ENCODE measurements around the gene GRAMD1A.

DNA sequence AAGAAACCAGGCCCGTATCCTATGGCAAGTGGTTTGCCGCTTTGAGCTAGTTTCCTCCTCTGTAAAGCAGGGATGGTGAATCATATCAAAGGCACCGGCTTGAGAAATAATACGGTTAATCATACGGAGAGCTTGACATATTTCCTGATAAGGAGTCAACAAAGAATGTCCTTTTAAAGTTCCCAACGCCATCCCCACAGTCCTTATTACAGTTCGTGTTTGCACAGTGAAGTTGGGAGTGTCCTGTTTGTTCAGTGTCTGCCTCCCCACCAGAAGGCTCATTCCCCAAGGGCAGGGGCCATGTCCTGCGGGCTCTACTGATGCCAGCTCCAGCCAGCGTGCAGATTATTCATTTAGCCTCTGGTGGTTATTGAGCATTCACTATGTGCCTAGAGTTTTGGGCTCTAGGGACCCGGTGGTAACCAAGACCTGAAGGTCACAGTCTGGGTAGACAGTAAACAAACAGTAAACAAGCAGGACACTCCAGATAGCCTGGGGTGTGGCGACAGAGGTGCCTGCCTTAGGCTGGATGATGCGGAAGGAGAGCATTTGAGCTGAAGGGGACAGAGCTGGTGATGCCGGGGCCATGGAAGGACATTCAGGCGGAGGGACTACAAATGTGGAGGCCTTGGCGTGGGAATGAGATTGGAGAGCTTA is 6.3 kb downstream of the GRAMD1A start:
- TF ChIP-seq, protein P1, sequence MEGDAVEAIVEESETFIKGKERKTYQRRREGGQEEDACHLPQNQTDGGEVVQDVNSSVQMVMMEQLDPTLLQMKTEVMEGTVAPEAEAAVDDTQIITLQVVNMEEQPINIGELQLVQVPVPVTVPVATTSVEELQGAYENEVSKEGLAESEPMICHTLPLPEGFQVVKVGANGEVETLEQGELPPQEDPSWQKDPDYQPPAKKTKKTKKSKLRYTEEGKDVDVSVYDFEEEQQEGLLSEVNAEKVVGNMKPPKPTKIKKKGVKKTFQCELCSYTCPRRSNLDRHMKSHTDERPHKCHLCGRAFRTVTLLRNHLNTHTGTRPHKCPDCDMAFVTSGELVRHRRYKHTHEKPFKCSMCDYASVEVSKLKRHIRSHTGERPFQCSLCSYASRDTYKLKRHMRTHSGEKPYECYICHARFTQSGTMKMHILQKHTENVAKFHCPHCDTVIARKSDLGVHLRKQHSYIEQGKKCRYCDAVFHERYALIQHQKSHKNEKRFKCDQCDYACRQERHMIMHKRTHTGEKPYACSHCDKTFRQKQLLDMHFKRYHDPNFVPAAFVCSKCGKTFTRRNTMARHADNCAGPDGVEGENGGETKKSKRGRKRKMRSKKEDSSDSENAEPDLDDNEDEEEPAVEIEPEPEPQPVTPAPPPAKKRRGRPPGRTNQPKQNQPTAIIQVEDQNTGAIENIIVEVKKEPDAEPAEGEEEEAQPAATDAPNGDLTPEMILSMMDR (IDR thresholded peaks at IDR 0.05 in 4 of 5, conservative IDR thresholded peaks at IDR 0.05 in 1 of 5): no peak
- TF ChIP-seq POLR2A (IDR thresholded peaks at IDR 0.05): no peak

Data from gastrocnemius medialis (tissue), 4 donors.